IMR-90 (cell line): ENCODE results near the gene ZNF775. TPM values are rescaled to one million over a fixed set of nuclear protein-coding genes. Genes with fewer than 3 reads are reported as not detected.

Experiments used
- ATAC-seq: fragments of 200-7000 bp; cut with Tn5 transposase; 2 replicates; pipeline ENCODE4 v1.9.1; 2020; ENCODE audit warnings: low read depth, mild to moderate bottlenecking, moderate library complexity
- BruUV-seq: library from RNA; stranded (reverse); fragments of 400-500 nt; replicated peaks from 2 replicates; lab custom pipeline; 2021; lab: Mats Ljungman, UMichigan
- CTCF ChIA-PET: fragments of 300-600 bp; formaldehyde crosslinking; extraction: SDS; loops from one replicate; lab custom pipeline; 2021; ENCODE audit warnings: antibody characterized with exemption; lab: Yijun Ruan, JAX
- POLR2A ChIA-PET: fragments of 300-600 bp; sonication (Branson Sonifier 250); formaldehyde crosslinking; loops from one replicate; lab custom pipeline; 2022; ENCODE audit warnings: antibody characterized with exemption; ENCODE audit not compliant: unreplicated experiment; lab: Charles Lee
- DNase-seq: peaks from one replicate; pipeline ENCODE4 v3.0.0; 2013
- H2AFZ ChIP-seq: replicated peaks from 2 replicates; pipeline ENCODE3; 2013; ENCODE audit warnings: low read length, mild to moderate bottlenecking; ENCODE audit not compliant: poor library complexity
- H2AK5ac ChIP-seq: 2 replicates; pipeline ENCODE4 v1.6.1; 2013; ENCODE audit warnings: low read depth, low read length, inconsistent platforms
- H2AK9ac ChIP-seq: replicated peaks from 2 replicates; pipeline ENCODE3; 2013; ENCODE audit warnings: mild to moderate bottlenecking, low read depth, low read length, moderate library complexity; ENCODE audit not compliant: poor library complexity
- H2BK120ac ChIP-seq: 2 replicates; pipeline ENCODE4 v1.6.1; 2013; ENCODE audit warnings: low read depth, low read length, inconsistent platforms
- H2BK15ac ChIP-seq: 3 replicates; pipeline ENCODE4 v1.6.1; 2013; ENCODE audit warnings: low read depth, low read length, inconsistent platforms
- H2BK20ac ChIP-seq: 2 replicates; pipeline ENCODE4 v1.6.1; 2013; ENCODE audit warnings: low read depth, mild to moderate bottlenecking, inconsistent platforms, low read length, moderate library complexity
- H2BK5ac ChIP-seq: 2 replicates; pipeline ENCODE4 v1.6.1; 2013; ENCODE audit warnings: mild to moderate bottlenecking, low read depth, low read length, inconsistent platforms; ENCODE audit not compliant: poor library complexity, severe bottlenecking
- H3K14ac ChIP-seq: replicated peaks from 2 replicates; pipeline ENCODE4 v1.6.1; 2013; ENCODE audit warnings: low read depth, low read length, inconsistent platforms
- H3K18ac ChIP-seq: 2 replicates; pipeline ENCODE4 v1.6.1; 2013; ENCODE audit warnings: low read depth, low read length, control low read depth
- H3K23ac ChIP-seq: 2 replicates; pipeline ENCODE4 v1.6.1; 2013; ENCODE audit warnings: low read depth, low read length, inconsistent platforms
- H3K27ac ChIP-seq: 2 replicates; pipeline ENCODE4 v1.5.1; 2013; ENCODE audit warnings: mild to moderate bottlenecking, control low read depth, low read length; ENCODE audit not compliant: insufficient read depth
- H3K27me3 ChIP-seq: 2 replicates; pipeline ENCODE4 v1.6.1; 2013; ENCODE audit warnings: low read length; ENCODE audit not compliant: control insufficient read depth, insufficient read depth
- H3K36me3 ChIP-seq: 2 replicates; pipeline ENCODE4 v1.6.1; 2013; ENCODE audit warnings: low read length, mixed read lengths; ENCODE audit not compliant: control insufficient read depth, insufficient read depth
- H3K4ac ChIP-seq: 2 replicates; pipeline ENCODE4 v1.6.1; 2013; ENCODE audit warnings: low read depth, low read length, inconsistent platforms
- H3K4me1 ChIP-seq: 2 replicates; pipeline ENCODE4 v1.6.1; 2013; ENCODE audit warnings: low read length, mixed read lengths; ENCODE audit not compliant: control insufficient read depth, insufficient read depth
- H3K4me2 ChIP-seq: 2 replicates; pipeline ENCODE4 v1.6.1; 2013; ENCODE audit warnings: low read depth, mild to moderate bottlenecking, control low read depth, low read length, moderate library complexity
- H3K4me3 ChIP-seq: 2 replicates; pipeline ENCODE4 v1.5.1; 2013; ENCODE audit warnings: low read depth, mild to moderate bottlenecking, control low read depth, low read length, moderate library complexity; ENCODE audit not compliant: insufficient read depth
- H3K56ac ChIP-seq: 2 replicates; pipeline ENCODE4 v1.6.1; 2013; ENCODE audit warnings: low read length, inconsistent platforms; ENCODE audit not compliant: insufficient read depth; ENCODE audit errors: extremely low read depth
- H3K79me1 ChIP-seq, 2 experiments: 2 replicates each; pipeline ENCODE4 v1.6.1; 2013; ENCODE audit warnings: low read length in 2 of 2, inconsistent platforms in 1 of 2, low read depth in 1 of 2
- H3K9ac ChIP-seq: 2 replicates; pipeline ENCODE4 v1.6.1; 2013; ENCODE audit warnings: low read depth, low read length, control low read depth
- H3K9me1 ChIP-seq: 2 replicates; pipeline ENCODE4 v1.6.1; 2013; ENCODE audit warnings: low read length, inconsistent platforms; ENCODE audit not compliant: insufficient read depth
- H3K9me3 ChIP-seq: 2 replicates; pipeline ENCODE4 v1.6.1; 2013; ENCODE audit warnings: low read length; ENCODE audit not compliant: control insufficient read depth, insufficient read depth
- H4K20me1 ChIP-seq: 2 replicates; pipeline ENCODE4 v1.6.1; 2013; ENCODE audit warnings: low read length, inconsistent platforms; ENCODE audit not compliant: insufficient read depth
- H4K5ac ChIP-seq: 2 replicates; pipeline ENCODE4 v1.6.1; 2013; ENCODE audit warnings: mild to moderate bottlenecking, low read depth, low read length, control low read depth
- H4K8ac ChIP-seq, 2 experiments: 2 replicates each; pipeline ENCODE4 v1.6.1; 2013; ENCODE audit warnings: low read depth in 2 of 2, low read length in 2 of 2, control low read depth in 1 of 2, inconsistent platforms in 1 of 2
- H4K91ac ChIP-seq: 2 replicates; pipeline ENCODE4 v1.6.1; 2013; ENCODE audit warnings: low read depth, low read length, inconsistent platforms; ENCODE audit not compliant: insufficient read depth
- CEBPB ChIP-seq: IDR thresholded peaks from 2 replicates; pipeline ENCODE4 v1.6.1; 2012; ENCODE audit warnings: low read depth, low read length, improper control_type of control experiment
- MAZ ChIP-seq: IDR thresholded peaks from 2 replicates; pipeline ENCODE4 v1.6.1; 2012; ENCODE audit warnings: low read depth, mild to moderate bottlenecking, low read length, improper control_type of control experiment, moderate library complexity, borderline replicate concordance
- POLR2A ChIP-seq: IDR thresholded peaks from 2 replicates; pipeline ENCODE4 v1.6.1; 2012; ENCODE audit warnings: mild to moderate bottlenecking, low read depth, low read length
- RAD21 ChIP-seq: IDR thresholded peaks from 2 replicates; pipeline ENCODE4 v1.6.1; 2012; ENCODE audit warnings: low read length, improper control_type of control experiment
- RFX5 ChIP-seq: IDR thresholded peaks from 2 replicates; pipeline ENCODE4 v1.8.0; 2012; ENCODE audit warnings: low read depth, mild to moderate bottlenecking, low read length, moderate library complexity
- WGBS, 2 experiments: methylation state at CpG; one replicate each; pipeline versions ENCODE4 v1.1.5 to v1.1.7; 2013; ENCODE audit warnings: missing lambda C conversion rate in 2 of 2; ENCODE audit not compliant: insufficient read length in 1 of 2; ENCODE audit errors: extremely low coverage in 2 of 2; 5-methylcytosine and 5-hydroxymethylcytosine counted together
- dilution Hi-C: fragments of 300-500 bp; cut with HindIII; formaldehyde crosslinking; loops from one replicate; pipeline ENCODE4 v1.14.3; 2018; ENCODE audit warnings: low sequenced_read_pairs; ENCODE audit not compliant: unreplicated experiment
- in situ Hi-C: fragments of 300-500 bp; cut with MboI; formaldehyde crosslinking; loops from 3 replicates; pipeline ENCODE4 v1.14.3; 2019; ENCODE audit warnings: low sequenced_read_pairs, inconsistent platforms, mixed read lengths
- intact Hi-C: fragments of 100-400 bp; cut with micrococcal nuclease; formaldehyde crosslinking; loops from 2 replicates; pipeline ENCODE4 v1.10.0; 2022
- polyA plus RNA-seq, 3 experiments: library from polyadenylated mRNA; depleted of rRNA; stranded (reverse); fragments of >200 nt; gene quantifications; 2 replicates each; pipeline ENCODE4 v1.2.3, GENCODE V29; 2012; ENCODE audit warnings: low replicate concordance in 1 of 3
- total RNA-seq: library from RNA; depleted of rRNA; stranded (reverse); fragments of >200 nt; gene quantifications from 2 replicates; pipeline ENCODE4 v1.2.3, GENCODE V29; 2012

Gene ZNF775
- total and polyA plus RNA-seq, 2 of the 4 experiments (the other 2 are of a cell fraction), result 1.4 to 2.6 TPM

DNA sequence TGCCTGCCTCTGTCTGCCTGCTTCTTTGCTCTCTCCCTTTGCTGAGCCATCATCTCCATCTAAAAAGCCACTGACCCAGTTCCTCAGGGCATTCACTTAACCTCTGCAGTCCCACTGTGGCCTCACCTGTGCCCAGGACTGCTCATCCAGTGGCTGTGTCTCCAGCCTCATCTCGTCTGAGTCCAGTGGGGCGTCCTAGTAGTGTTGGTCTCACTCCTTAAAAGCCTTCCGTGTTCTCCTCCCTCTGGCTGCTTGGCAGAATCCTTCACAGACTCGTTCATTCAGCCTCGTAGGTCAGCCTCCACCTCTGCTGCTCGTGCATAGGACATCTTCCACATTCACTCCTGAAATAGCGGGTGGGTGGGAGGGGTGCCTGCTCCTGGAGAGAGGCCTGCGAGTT is 45.0 kb upstream of the ZNF775 start (continued):
- no peak for TF ChIP-seq RAD21
- TF ChIP-seq RFX5, result no peak
- TF ChIP-seq CEBPB, result no peak

- Histone ChIP-seq H3K27ac (peak overlapping the region; percentile 87; the same call in 1 of the 2 replicates), H2BK20ac (peak overlapping the region; percentile 77), H3K4me2 (peak overlapping the region; percentile 62), H3K23ac (no peak overlapping the region), H3K4me1 (peaks cover 26% of the 10 kb centered on the region), H2AK5ac (peak overlapping the region; percentile 34; the same call in 1 of the 2 replicates), H3K9me1 (peaks cover 11% of the 10 kb centered on the region; the same call in 1 of the 2 replicates), H4K5ac (peak overlapping the region; percentile 65; the same call in 1 of the 2 replicates), H3K56ac (no peak overlapping the region; the same call in 1 of the 2 replicates), H3K79me1 (no peaks in the 10 kb centered on the region), H2BK15ac (peak overlapping the region; percentile 36; the same call in 1 of the 3 replicates), H4K20me1 (0 out of 2 replicates have a peak, but pooled peaks cover 3% of the 10 kb centered on the region), H3K9ac (peak overlapping the region; percentile 14; the same call in 1 of the 2 replicates), H3K18ac (peak overlapping the region; percentile 68; the same call in 1 of the 2 replicates), H3K36me3 (no peaks in the 10 kb centered on the region), H3K4ac (peak overlapping the region; percentile 65), H3K27me3 (no peaks in the 10 kb centered on the region), H3K9me3 (no peaks in the 10 kb centered on the region), H2BK120ac (peak overlapping the region; percentile 80), H2BK5ac (peak overlapping the region; percentile 58), H3K4me3 (no peak overlapping the region), H2AFZ (peak overlapping the region; percentile 49), H4K8ac (peak overlapping the region in 1 of 2 experiments; percentile 64; a peak in 2 of 4 replicates), H2AK9ac (no peak overlapping the region), H4K91ac (peak overlapping the region; percentile 64), H3K14ac (no peak overlapping the region)
- CTCF ChIA-PET, result interaction anchor here (1.0 kb wide), 1 partner anchor 69 kb away, joined by 3 read pairs; no protein-coding TSS in a partner anchor
- no TSS peak for BruUV-seq
- peak; percentile 62; the same call in 1 of the 2 replicates for TF ChIP-seq MAZ
- TF ChIP-seq CEBPB, result peak; percentile 97
- TF ChIP-seq POLR2A, result no peak
- in situ Hi-C loops, result no loop called here
- POLR2A ChIA-PET, result interaction anchor here (0.6 to 0.7 kb wide), 2 partner anchors 34 to 37 kb away, joined by 5 to 6 read pairs; partner anchors contain the start of gene REPIN1
- no CpG with 5 or more reads among the region's 7 CpGs for WGBS, 2 experiments
- DNase-seq (peak; percentile 89), ATAC-seq (peak; percentile 76)
- dilution Hi-C loops, result no loop called here
- intact Hi-C loops, result loop anchor here (1.0 kb wide), 1 partner anchor 34 kb away; no protein-coding TSS in a partner anchor
Observed at GRCh38 chr7:150335108-150335773, 43.9 kb upstream of the ZNF775 start.
